Stimulated activated CD4-positive, alpha-beta T cell treated with anti-CD3 and anti-CD28 coated beads, Interleukin-4, amount 100 ng/mL, for 48 hours (primary cell): ENCODE results near the gene RAD23A.
A peak's percentile ranks its signal among the peaks of the same experiment; 100 is the strongest.
"Not testable (repeated sequence)": the region's sequence is repeated elsewhere in the genome, so short reads cannot be mapped to it uniquely, and the experiment has no call there.

ENCODE experiments used
- DNase-seq, 2 donors: peaks; one replicate each; pipeline ENCODE4 v3.0.0-alpha.2; 2020; ENCODE audit warnings: low read depth in 2 of 2

Gene RAD23A

GRCh38 chr19:12955575-12955974 is 9.9 kb downstream of the RAD23A start:
- DNase-seq, result not testable (repeated sequence)

DNA sequence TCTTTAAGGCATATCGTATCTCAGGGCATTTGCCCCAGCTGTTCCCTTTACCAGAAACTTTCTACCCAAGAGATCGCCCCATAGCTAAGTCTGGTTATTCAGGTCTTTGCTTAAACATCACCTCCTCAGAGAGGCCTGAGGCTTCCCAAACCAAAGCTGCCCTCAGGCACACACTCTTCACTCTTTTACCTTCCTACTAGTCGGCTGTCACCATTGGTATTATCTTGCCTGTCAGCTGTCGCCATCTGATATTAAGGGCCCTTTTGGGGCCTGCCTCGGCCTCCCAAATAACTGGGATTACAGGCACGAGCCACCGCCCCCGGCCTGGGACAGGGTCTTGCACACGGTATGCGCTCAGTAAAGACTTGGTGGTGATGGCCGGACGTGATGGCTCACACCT is 10.3 kb downstream of the RAD23A start:
- DNase-seq, result no peak

DNA sequence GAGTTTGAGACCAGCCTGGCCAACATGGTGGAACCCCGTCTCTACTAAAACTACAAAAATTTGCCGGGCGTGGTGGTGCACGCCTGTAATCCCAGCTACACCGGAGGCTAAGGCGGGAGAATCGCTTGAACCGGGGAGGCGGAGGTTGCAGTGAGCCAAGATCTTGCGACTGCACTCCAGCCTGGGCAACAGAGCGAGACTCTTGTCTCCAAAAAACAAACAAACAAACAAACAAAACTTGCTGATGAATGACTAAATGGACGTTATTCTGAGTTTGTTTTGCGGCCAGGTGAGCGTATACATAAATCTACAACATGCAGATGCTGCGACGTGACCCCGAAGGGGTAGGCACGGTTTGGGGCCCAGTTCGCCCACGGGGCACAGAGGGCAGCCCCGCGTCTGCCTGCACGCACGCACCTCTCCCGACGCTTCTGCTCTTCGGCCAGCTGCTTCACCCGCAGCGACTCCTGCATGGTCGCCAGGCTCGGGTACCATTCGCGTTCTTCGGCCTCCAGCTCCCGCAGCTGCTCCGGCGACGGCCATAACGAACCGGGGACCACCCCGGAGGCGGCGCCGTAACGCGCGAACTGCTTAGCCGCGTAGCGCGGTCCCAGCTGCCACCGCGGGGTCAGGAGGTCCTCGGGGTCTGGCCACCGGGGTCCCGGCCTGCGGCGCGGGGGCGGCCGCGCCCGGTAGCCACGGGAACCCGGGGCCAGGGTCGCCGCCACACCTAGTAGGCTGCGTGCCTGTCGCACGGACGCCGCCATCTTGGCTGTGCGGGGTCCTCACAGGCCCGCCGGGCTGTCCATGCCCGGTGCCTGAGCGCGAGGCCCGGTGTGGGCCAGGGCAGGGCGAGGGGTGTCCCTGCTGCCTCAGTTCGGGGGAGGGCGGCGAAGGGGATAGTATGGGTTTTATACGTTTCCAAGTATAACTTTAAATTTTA is 11.1 kb downstream of the RAD23A start, which contains the start of gene GADD45GIP1:
TSS of gene GADD45GIP1 (minus strand) at position 778 of the 943 bp plus-strand sequence. CDS start at position 767, 11 bp downstream.
- DNase-seq, result peak; percentile 80 to 82

GRCh38 chr19:12957389-12957952 is 11.8 kb downstream of the RAD23A start:
- not testable (repeated sequence) for DNase-seq

- no peak for DNase-seq
Measured at GRCh38 chr19:12959481-12959880, 13.8 kb downstream of the RAD23A start.

- DNase-seq, result peak; percentile 78 to 82
Measured at GRCh38 chr19:12965017-12965811, 19.6 kb downstream of the RAD23A start.

DNA sequence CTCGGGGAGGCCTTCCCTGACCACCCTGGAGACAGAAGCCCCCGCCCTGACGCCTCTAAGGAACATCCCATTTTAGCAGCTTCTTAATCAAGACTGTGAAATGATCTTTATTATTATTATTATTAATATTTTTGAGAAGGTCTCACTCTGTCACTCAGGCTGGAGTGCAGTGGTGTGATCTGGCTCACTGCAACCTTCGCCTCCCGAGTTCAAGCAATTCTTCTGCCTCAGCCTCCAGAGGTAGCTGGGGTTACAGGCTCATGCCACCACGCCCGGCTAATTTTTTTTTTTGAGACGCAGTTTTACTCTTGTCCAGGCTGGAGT is 20.1 kb downstream of the RAD23A start:
- DNase-seq, result no peak

DNA sequence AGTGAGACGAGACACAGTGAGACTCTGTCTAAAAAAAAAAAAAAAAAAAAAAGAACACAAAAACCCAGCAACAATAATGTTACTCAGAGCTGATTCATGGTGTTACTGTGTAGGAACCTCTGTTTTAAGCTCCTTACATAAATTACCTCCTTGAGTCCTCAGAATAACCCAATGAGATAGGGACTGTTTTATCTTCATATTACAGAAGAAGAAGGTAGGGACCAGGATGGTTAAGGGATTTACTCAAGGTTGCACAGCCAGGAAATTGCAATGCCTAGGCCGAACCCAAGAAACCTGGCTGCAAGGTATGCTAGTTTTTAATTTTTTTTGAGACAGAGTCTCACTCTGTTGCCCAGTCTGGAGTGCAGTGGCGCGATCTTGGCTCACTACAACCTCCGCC is 22.2 kb downstream of the RAD23A start:
- DNase-seq, result no peak

GRCh38 chr19:12969292-12969988 is 23.8 kb downstream of the RAD23A start, which contains the start of gene DAND5:
Gene DAND5, plus strand, starts transcription at chr19:12969576. Its CDS starts 85 bp downstream, at chr19:12969661.
- DNase-seq, result no peak

DNA sequence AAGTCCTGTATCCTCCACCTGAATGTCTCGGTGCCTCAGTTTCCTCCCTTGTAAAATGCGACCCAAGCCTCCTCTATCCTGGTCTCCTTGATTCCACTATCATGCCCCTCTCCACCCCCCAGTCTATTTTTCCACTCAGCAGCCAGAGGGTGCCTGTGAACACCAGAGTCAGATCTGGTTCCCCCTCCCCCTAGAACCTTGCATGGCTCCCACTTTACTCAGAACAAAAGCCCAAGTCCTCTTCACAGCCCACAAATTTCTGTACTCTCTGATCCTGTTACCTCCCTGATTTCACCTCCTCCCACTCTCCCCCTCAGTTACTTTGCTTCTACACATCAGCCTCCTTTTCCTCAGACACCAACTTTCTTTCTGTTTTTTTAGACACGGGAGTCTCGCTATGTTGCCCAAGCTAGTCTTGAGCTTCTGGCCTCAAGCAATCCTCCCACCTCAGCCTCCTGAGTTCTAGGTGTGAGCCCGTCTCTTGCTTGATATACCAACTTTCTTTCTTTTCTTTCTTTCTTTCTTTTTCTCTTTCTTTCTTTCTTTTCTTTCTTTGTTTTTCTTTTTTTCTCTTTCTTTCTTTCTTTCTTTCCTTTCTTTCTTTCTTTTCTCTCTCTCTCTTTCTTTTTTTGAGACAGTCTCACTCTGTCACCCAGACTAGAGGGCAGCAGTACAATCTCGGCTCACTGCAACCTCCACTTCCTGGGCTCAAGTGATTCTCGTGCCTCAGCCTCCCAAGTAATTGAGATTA is 24.6 kb downstream of the RAD23A start:
- no peak for DNase-seq

- no peak for DNase-seq
Measured at GRCh38 chr19:12973236-12973635, 27.6 kb downstream of the RAD23A start.

DNA sequence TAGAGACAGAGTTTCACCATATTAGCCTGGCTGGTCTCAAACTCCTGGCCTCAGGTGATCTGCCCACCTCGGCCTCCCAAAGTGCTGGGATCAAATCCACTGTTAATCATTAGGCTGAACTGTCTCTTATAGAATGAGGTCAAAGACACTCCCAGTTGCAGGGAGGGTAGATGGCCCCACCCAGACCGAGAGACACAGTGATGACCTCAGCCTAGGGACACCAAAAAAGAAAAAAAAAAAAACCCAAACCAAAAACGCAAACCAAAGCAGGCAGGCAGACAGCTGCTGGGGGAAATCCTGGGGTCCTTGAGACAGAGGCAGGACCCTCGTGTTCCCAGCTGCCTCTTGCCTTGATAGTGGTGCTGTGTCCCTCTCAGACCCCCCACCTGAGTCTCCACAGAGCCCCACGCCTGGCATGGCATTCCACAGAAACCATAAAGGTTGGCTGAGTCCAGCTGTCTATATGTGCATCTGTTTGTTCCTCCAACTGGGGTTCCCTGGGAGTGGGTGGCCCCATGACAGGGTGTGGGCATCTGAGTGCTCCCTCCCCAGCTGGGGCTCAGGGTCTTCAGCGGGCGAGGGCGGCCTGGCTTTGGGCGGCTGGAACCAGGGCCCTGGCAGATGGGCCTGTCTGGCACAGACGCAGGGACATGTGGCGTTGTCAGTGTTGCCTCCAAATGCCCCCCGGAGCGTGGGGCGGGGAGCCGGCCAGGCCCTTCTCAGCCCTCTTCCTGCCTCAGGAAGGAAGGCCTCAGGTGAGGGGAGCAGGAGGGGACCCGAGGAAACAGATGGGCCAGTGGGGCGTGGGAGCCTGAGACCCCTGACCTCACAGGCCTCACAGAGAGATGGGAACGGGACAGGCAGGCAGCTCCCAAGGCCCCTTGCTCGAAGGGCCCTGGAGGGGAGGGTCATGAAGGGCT is 28.9 kb downstream of the RAD23A start:
- DNase-seq, result no peak

- no peak for DNase-seq
Measured at GRCh38 chr19:12975221-12975741, 29.6 kb downstream of the RAD23A start.

DNA sequence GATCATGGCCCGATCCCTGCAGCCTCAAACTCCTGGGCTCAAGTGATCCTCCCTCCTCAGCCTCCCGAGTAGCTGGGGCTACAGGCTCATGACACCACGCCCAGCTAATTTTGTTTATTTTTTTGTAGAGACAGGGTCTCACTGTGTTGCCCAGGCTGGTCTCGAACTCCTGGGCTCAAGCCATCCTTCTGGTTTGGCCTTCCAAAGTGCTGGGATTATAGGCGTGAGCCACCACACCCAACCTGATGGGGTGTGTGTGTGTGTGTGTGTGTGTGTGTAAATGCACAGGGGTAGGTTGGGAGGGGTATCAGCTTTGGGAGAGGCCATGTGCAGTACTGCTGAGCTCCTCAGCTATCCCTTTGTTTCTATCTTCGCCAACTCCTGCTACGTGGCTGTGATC is 30.4 kb downstream of the RAD23A start:
- DNase-seq, result not testable (repeated sequence)

DNA sequence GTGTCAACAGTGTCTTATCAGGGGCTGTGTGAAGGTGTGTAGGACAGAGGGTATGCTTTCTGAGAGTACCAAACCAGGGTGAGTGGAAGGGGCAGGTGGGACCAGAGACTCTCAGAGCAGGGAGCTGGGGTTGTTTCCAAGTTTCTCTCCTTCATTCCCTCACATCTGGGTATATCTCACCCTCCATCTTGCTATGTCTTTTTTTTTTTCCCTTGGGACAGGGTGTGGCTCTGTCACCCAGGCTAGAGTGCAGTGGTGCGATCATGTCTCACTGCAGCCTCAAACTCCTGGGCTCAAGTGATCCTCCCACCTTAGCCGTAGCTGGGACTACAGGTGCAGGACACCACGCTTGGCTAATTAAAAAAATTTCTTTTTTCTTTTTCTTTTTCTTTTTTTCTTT is 34.3 kb downstream of the RAD23A start:
- DNase-seq, result no peak

DNA sequence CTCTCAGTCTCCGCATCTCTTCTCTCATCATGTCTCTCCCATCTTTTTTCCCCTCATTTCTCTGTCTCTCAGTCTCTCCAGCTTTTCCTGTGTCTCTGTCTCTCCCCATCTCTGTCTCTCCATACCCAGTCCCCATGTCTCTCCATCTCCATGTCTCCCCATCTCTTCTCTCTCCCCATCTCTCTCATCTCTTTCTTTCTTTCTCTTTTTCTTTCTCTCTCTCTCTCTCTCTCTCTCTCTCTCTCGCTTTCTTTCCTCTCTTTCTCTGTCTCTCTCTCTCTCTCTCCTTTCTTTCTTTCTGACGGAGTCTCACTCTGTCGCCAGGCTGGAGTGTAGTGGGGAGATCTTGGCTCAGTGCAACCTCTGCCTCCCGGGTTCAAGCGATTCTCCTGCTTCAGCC is 37.0 kb downstream of the RAD23A start:
- no peak for DNase-seq

DNA sequence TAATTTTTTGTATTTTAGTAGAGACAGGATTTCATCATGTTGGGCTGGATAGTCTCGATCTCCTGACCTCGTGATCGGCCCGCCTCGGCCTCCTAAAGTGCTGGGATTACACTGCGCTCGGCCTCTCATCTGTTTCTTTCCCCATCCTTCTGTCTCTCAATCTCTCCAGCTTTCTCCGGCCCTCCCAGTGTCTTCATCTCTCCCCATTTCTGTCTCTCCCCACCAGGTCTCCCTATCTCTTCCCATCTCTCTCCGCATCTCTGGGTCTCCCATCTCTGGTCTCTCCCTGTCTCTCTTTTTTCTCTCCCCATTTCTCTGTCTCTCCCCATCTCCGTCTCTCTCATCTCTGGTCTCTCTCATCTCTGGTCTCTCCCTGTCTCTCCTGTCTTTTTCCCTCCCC is 37.4 kb downstream of the RAD23A start:
- DNase-seq, result no peak

DNA sequence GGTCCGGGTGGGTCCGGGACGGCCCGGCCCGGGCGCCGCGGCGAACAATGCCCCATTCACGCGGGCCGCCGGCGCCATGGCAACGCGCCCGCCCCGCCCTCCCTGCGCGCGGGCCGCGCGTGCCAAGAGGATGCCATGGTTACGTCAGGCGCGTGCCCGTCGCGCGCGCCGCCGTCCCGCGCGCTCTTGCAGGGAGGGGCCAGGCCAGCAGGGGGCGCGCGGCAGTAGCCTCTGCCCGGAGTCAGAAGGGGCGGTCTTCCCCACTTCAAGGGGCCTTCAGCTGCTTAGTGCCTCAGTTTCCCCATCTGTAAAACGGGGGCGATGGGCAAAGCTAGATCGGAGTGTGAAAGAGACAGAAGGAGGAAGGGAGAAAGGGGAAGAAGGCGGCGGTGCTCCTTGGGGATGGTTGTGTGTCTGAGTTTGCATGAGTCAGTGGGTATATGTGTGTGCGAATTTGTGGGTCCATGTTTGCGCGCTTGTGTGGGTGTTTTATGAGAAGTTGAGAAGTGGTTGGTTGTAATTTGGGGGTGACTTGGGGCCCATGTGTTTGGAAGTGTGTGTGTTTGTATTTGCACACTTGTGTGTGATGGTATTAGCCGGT is 38.0 kb downstream of the RAD23A start:
- peak; percentile 71 to 79 for DNase-seq

DNA sequence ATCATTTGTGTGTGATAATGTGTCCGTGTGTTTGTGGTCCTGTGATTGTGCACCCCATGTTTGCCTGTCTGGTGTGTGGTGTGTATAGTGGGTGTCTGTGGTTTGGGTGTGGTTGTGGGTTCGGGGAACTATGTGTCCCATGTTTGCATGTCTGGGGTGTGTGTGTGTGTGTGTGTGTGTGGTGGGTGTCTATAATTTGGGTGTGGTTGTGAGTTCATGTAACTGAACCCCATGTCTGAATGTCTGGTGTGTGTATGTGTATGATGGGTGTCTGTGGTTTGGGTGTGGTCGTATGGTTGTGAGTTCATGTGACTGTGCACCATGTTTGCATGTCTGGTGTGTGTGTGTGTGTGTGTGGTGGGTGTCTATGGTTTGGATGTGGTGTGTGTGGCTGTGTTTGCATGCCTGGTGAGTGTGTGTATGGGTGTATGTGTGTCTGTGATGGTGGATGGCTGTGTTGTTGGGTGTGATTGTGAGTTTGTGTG is 38.5 kb downstream of the RAD23A start:
- DNase-seq, result no peak
